ENCODE measurements around the gene BLOC1S3.

Gene BLOC1S3

DNA sequence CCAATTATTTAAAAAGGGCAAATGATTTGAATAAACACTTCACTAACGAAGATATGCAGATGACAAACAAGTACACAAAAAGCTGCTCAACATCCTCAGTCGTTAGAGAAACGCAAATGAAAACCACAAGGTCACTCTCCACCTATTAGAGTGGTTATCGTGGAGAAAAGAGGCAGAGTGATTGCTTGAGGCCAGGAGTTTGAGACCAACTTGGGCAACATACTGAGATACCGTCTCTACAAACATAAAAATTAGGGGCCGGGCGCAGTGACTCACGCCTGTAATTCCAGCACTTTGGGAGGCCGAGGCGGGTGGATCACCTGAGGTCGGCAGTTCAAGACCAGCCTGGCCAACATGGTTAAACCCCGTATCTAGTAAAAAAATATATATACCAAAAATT, 27.2 kb downstream of the BLOC1S3 start:
- H2AFZ ChIP-seq (ENCODE audit: low read depth, low read length, severe bottlenecking): no peak overlapping the region
- H3F3A ChIP-seq (ENCODE audit: insufficient read depth): no peaks in the 10 kb centered on the region
- H3K79me2 ChIP-seq (ENCODE audit: insufficient read depth, low read length): no peaks in the 10 kb centered on the region
- H3K9me3 ChIP-seq (ENCODE audit: insufficient read depth, low read length): peaks cover 4% of the 10 kb centered on the region; the same call in 1 of the 2 replicates
- H3K27me3 ChIP-seq (ENCODE audit: low read length): no peaks in the 10 kb centered on the region
- no peaks in the 10 kb centered on the region for H3K9me2 ChIP-seq (replicated peaks; ENCODE audit: insufficient read depth, low read length)
- no peak overlapping the region for H3K4me3 ChIP-seq (ENCODE audit: insufficient read depth, low read length, poor library complexity, severe bottlenecking)
- H3K36me3 ChIP-seq (ENCODE audit: low read length): no peaks in the 10 kb centered on the region
- no peak overlapping the region for H3K9ac ChIP-seq (ENCODE audit: low read length)
- H3K4me2 ChIP-seq (ENCODE audit: low read depth, low read length, poor library complexity, severe bottlenecking): no peak overlapping the region
- no peak for TF ChIP-seq EZH2phosphoT487 (conservative IDR thresholded peaks at IDR 0.05; ENCODE audit: low read length)
- TF ChIP-seq, protein P1, sequence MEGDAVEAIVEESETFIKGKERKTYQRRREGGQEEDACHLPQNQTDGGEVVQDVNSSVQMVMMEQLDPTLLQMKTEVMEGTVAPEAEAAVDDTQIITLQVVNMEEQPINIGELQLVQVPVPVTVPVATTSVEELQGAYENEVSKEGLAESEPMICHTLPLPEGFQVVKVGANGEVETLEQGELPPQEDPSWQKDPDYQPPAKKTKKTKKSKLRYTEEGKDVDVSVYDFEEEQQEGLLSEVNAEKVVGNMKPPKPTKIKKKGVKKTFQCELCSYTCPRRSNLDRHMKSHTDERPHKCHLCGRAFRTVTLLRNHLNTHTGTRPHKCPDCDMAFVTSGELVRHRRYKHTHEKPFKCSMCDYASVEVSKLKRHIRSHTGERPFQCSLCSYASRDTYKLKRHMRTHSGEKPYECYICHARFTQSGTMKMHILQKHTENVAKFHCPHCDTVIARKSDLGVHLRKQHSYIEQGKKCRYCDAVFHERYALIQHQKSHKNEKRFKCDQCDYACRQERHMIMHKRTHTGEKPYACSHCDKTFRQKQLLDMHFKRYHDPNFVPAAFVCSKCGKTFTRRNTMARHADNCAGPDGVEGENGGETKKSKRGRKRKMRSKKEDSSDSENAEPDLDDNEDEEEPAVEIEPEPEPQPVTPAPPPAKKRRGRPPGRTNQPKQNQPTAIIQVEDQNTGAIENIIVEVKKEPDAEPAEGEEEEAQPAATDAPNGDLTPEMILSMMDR (IDR thresholded peaks at IDR 0.05; ENCODE audit: insufficient read depth, low read length, poor library complexity, severe bottlenecking): no peak
- no peak overlapping the region for H3K27ac ChIP-seq (ENCODE audit: low read depth, low read length)
- no peaks in the 10 kb centered on the region for H4K20me1 ChIP-seq (ENCODE audit: low read depth, low read length)

DNA sequence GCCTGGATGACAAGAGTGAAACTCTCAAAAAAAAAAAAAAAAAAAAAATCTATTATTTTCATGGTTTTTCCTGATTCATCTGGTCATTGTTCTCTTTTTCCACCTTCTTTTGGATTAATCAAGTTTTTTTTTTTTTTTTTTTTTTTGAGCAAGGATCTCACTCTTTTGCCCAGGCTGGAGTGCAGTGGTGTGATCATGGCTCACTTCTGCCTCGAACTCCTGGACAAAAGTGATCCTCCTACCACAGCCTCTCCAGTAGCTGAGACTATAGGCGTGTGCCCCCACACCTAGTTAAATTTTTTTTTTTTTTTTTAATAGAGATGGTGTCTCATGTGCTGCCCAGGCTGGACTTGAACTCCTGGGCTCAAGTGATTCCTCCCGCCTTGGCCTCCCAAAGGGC, 27.7 kb downstream of the BLOC1S3 start:
- Histone ChIP-seq H3K4me2 (ENCODE audit: low read depth, low read length, poor library complexity, severe bottlenecking) (no peak overlapping the region), H4K20me1 (ENCODE audit: low read depth, low read length) (no peaks in the 10 kb centered on the region), H3K9me3 (ENCODE audit: insufficient read depth, low read length) (peaks cover 2% of the 10 kb centered on the region; the same call in 1 of the 2 replicates), H3K4me3 (ENCODE audit: insufficient read depth, low read length, poor library complexity, severe bottlenecking) (no peak overlapping the region), H3K36me3 (ENCODE audit: low read length) (no peaks in the 10 kb centered on the region), H3K27me3 (ENCODE audit: low read length) (no peaks in the 10 kb centered on the region), H3K9ac (ENCODE audit: low read length) (no peak overlapping the region), H3K27ac (ENCODE audit: low read depth, low read length) (no peak overlapping the region), H3K9me2 (replicated peaks; ENCODE audit: insufficient read depth, low read length) (no peaks in the 10 kb centered on the region), H3K79me2 (ENCODE audit: insufficient read depth, low read length) (no peaks in the 10 kb centered on the region), H2AFZ (ENCODE audit: low read depth, low read length, severe bottlenecking) (no peak overlapping the region), H3F3A (ENCODE audit: insufficient read depth) (no peaks in the 10 kb centered on the region)
- no peak for TF ChIP-seq EZH2phosphoT487 (conservative IDR thresholded peaks at IDR 0.05; ENCODE audit: low read length)

DNA sequence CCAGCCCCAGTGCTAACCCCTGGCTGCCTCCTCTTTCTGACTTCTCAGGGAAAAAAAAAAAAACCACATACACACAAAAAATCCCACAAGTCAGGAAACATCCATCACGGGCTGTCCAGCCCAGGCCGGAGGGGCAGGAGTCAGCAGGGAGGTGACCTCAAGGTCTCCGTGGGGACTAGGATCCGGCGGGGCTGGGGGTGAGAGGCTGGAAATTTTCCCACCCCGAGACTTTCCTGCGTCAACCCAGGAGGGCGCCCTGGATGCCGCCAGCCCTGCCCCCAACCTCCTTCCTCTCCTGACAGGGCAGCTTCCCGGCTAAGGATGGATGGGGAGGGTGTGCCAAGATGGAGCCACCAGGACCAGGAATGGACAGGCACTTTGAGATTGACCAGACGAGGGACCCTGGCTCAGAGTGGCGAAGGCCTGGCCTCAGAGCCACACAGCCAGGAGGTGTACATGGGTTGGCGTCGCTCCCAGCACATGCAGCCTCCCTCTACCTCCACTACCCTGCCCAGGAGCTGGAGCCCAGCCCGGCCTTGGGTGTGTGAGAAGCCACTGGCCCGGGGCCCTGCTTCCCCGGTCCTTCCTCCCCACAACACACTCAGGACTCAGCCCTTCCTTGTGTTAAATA, 33.3 kb downstream of the BLOC1S3 start:
- Histone ChIP-seq H3K79me2 (ENCODE audit: insufficient read depth, low read length) (no peaks in the 10 kb centered on the region), H2AFZ (ENCODE audit: low read depth, low read length, severe bottlenecking) (no peak overlapping the region), H3K4me2 (ENCODE audit: low read depth, low read length, poor library complexity, severe bottlenecking) (no peak overlapping the region), H3K36me3 (ENCODE audit: low read length) (no peaks in the 10 kb centered on the region), H3K9me2 (replicated peaks; ENCODE audit: insufficient read depth, low read length) (no peaks in the 10 kb centered on the region), H3K27ac (ENCODE audit: low read depth, low read length) (no peak overlapping the region), H3F3A (ENCODE audit: insufficient read depth) (no peaks in the 10 kb centered on the region), H3K27me3 (ENCODE audit: low read length) (no peaks in the 10 kb centered on the region), H3K4me3 (ENCODE audit: insufficient read depth, low read length, poor library complexity, severe bottlenecking) (no peak overlapping the region), H3K9ac (ENCODE audit: low read length) (no peak overlapping the region), H4K20me1 (ENCODE audit: low read depth, low read length) (no peaks in the 10 kb centered on the region), H3K9me3 (ENCODE audit: insufficient read depth, low read length) (no peaks in the 10 kb centered on the region)
- TF ChIP-seq EZH2phosphoT487 (conservative IDR thresholded peaks at IDR 0.05; ENCODE audit: low read length): no peak
- TF ChIP-seq, protein P1 (IDR thresholded peaks at IDR 0.05; ENCODE audit: insufficient read depth, low read length, poor library complexity, severe bottlenecking): no peak

DNA sequence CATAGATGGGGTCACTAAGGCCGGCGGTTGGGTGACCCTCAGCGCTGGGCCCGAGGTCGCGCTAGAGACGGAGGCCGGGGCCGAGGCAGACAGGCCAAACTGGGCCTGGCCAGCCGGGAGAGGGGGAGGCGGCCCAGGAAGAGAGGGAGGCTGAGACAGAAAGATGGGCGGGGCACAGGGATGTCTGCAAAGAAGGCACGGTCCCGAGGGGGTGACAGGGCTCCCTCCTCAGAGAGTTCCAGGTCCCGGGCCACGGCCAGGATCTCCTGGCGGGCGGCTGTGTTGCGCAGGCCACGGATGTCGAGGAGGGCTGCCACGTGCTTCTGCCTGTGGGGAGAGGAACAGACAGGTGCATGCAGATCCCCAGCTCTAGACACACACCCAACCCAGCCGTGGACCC, 34.4 kb downstream of the BLOC1S3 start:
- Histone ChIP-seq H3K9me3 (ENCODE audit: insufficient read depth, low read length) (no peaks in the 10 kb centered on the region), H3K27me3 (ENCODE audit: low read length) (no peaks in the 10 kb centered on the region), H4K20me1 (ENCODE audit: low read depth, low read length) (no peaks in the 10 kb centered on the region), H3K9ac (ENCODE audit: low read length) (no peak overlapping the region), H3K79me2 (ENCODE audit: insufficient read depth, low read length) (no peaks in the 10 kb centered on the region), H3K4me2 (ENCODE audit: low read depth, low read length, poor library complexity, severe bottlenecking) (no peak overlapping the region), H2AFZ (ENCODE audit: low read depth, low read length, severe bottlenecking) (no peak overlapping the region), H3K9me2 (replicated peaks; ENCODE audit: insufficient read depth, low read length) (no peaks in the 10 kb centered on the region), H3K36me3 (ENCODE audit: low read length) (no peaks in the 10 kb centered on the region), H3K4me3 (ENCODE audit: insufficient read depth, low read length, poor library complexity, severe bottlenecking) (no peak overlapping the region), H3F3A (ENCODE audit: insufficient read depth) (no peaks in the 10 kb centered on the region), H3K27ac (ENCODE audit: low read depth, low read length) (no peak overlapping the region)
- no peak for TF ChIP-seq EZH2phosphoT487 (conservative IDR thresholded peaks at IDR 0.05; ENCODE audit: low read length)
- TF ChIP-seq, protein P1 (IDR thresholded peaks at IDR 0.05; ENCODE audit: insufficient read depth, low read length, poor library complexity, severe bottlenecking): no peak

All from SU-DHL-6 (cell line).